BLaER1 (cell line): ENCODE data around the gene RSPH10B.
"Not testable (repeated sequence)": the region's sequence is repeated elsewhere in the genome, so short reads cannot be mapped to it uniquely, and the experiment has no call there.

Experiments used
- H3K27ac ChIP-seq: shearing (Covaris generic); formaldehyde crosslinking; 2 replicates; pipeline ENCODE4 v1.8.1; 2022
- H3K27me3 ChIP-seq: shearing (Covaris generic); formaldehyde crosslinking; 2 replicates; pipeline ENCODE4 v1.8.1; 2022
- H3K36me3 ChIP-seq: shearing (Covaris generic); formaldehyde crosslinking; 2 replicates; pipeline ENCODE4 v1.8.1; 2022
- H3K4me1 ChIP-seq: shearing (Covaris generic); formaldehyde crosslinking; 2 replicates; pipeline ENCODE4 v1.8.1; 2022
- H3K4me2 ChIP-seq: shearing (Covaris generic); formaldehyde crosslinking; 2 replicates; pipeline ENCODE4 v1.8.1; 2022
- H3K4me3 ChIP-seq: shearing (Covaris generic); formaldehyde crosslinking; 2 replicates; pipeline ENCODE4 v1.8.1; 2022
- H3K9ac ChIP-seq: shearing (Covaris generic); formaldehyde crosslinking; 2 replicates; pipeline ENCODE4 v1.8.1; 2022
- H3K9me3 ChIP-seq: shearing (Covaris generic); formaldehyde crosslinking; 2 replicates; pipeline ENCODE4 v1.8.1; 2022
- H4K20me1 ChIP-seq: shearing (Covaris generic); formaldehyde crosslinking; 2 replicates; pipeline ENCODE4 v1.8.1; 2022
- Cebpa-rat ChIP-seq: shearing (Covaris generic); IDR thresholded peaks from 2 replicates; pipeline ENCODE4 v1.8.1; 2022

RSPH10B gene

GRCh38 chr7:6007386-6007785 is 36.9 kb upstream of the RSPH10B start:
- Histone ChIP-seq H3K27me3 (no peaks in the 10 kb centered on the region), H3K9me3 (no peaks in the 10 kb centered on the region), H3K4me1 (peaks cover 37% of the 10 kb centered on the region), H3K9ac (no peak overlapping the region), H3K27ac (no peak overlapping the region), H3K4me2 (no peak overlapping the region), H3K4me3 (no peak overlapping the region), H4K20me1 (no peaks in the 10 kb centered on the region; the same call in 1 of the 2 replicates), H3K36me3 (peaks cover 44% of the 10 kb centered on the region)
- TF ChIP-seq Cebpa-rat = no peak

DNA sequence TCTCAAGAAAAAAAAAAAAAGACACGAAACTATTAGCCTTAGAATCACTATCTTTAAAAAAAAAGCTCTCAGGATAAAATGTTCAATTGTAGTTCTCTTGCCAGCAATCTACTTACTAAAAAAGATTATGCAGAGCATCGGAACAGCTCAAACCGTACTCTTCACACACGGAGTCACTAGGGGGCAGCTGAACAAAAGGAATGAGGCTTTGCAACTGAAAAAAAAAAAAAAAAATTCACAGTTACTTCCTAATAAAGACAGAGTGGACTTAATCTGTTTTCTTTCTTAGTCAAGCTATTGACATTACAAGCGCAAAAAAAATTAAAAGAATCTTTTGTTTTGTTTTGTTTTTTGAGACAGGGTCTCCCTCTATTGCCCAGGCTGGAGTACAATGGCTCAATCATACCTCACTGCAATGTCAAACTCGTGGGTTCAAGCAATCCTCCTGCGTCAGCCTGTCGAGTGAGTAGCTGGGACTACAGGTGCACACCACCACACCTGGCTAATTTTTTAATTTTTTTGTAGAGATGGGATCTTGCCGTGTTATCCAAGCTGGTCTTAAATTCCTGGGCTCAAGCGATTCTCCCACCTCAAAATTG is 26.8 kb upstream of the RSPH10B start:
- H3K4me3 ChIP-seq = no peak overlapping the region
- H3K9ac ChIP-seq = no peak overlapping the region
- no peak overlapping the region for H3K27ac ChIP-seq
- H3K4me2 ChIP-seq = no peak overlapping the region
- H3K27me3 ChIP-seq = no peaks in the 10 kb centered on the region
- peaks cover 90% of the 10 kb centered on the region for H3K36me3 ChIP-seq
- TF ChIP-seq Cebpa-rat = no peak
- no peaks in the 10 kb centered on the region for H4K20me1 ChIP-seq
- 0 out of 2 replicates have a peak, but pooled peaks cover 5% of the 10 kb centered on the region for H3K4me1 ChIP-seq
- H3K9me3 ChIP-seq = no peaks in the 10 kb centered on the region

DNA sequence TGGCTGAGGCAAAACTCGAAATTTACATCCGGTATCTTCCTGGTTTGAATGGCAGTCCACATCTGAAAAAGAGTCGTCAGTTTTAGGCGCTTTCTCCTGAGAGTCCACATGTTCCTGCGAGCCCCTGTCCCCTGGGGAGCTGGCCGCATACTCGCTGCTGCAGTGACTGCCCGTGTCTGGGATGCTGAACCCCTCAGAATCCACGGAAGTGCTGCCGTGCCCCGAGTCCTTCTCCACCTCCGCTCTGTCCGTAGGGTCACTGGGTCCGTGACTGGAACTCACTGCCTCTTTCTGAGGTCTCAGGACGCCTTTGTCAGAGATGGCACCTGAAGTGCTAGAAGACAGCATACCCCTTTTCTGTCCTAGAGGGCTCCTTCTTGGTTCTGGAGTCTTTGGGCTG is 16.6 kb upstream of the RSPH10B start:
- H3K4me2 ChIP-seq, H3K4me1 ChIP-seq, H3K27me3 ChIP-seq, H3K9ac ChIP-seq, H3K4me3 ChIP-seq, H4K20me1 ChIP-seq, H3K9me3 ChIP-seq, H3K27ac ChIP-seq: not testable (repeated sequence)
- H3K36me3 ChIP-seq = peaks cover 63% of the 10 kb centered on the region

GRCh38 chr7:5979680-5980314 is 9.3 kb upstream of the RSPH10B start:
- H4K20me1 ChIP-seq, H3K27me3 ChIP-seq, H3K4me3 ChIP-seq, H3K9me3 ChIP-seq, H3K4me1 ChIP-seq, H3K4me2 ChIP-seq, H3K9ac ChIP-seq, H3K27ac ChIP-seq: not testable (repeated sequence)
- peaks cover 22% of the 10 kb centered on the region for H3K36me3 ChIP-seq

DNA sequence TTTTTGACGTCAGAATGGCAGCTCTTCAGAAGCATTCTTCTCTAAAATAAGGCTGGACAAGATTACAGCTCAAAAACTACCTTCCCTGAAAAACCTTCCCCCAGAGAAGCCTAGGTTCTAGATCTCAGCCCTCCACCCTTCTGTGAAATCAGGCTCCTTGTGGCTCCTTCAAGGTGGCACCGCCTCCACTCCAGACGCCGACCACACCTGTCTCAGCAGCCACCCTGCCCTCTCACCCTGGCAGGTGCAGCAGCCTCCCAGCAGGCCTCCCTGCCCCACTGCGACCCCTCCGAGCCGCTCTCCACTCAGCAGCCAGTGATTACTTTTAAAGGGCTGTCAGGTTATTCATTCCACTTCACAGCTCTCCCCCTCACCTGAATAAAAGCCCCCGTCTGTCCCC is 3.1 kb upstream of the RSPH10B start:
- not testable (repeated sequence) for H3K4me1 ChIP-seq, H3K27me3 ChIP-seq, H3K36me3 ChIP-seq, H3K9ac ChIP-seq, H3K4me3 ChIP-seq, H3K9me3 ChIP-seq, H3K27ac ChIP-seq, H4K20me1 ChIP-seq, H3K4me2 ChIP-seq

DNA sequence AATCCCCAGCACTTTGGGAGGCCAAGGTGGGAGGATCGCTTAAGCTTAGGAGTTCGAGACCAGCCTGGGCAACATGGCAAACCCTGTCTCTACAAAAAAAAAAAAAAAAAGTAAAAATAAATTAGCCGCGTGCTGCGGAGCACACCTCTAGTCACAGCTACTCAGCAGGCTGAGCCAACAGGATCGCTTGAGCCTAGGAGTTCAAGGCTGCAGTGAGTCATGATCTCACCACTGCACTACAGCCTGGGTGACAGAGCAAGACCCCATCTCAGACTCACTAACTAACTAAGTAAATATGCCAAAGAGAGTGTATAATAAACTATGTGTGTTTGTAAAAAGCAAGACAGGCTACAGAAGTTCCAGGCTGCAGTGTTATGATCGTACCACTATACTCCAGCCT is 6.7 kb downstream of the RSPH10B start:
- H3K4me3 ChIP-seq, H4K20me1 ChIP-seq, H3K27me3 ChIP-seq, H3K27ac ChIP-seq, H3K9ac ChIP-seq, H3K4me1 ChIP-seq, H3K9me3 ChIP-seq, H3K36me3 ChIP-seq, H3K4me2 ChIP-seq: not testable (repeated sequence)

DNA sequence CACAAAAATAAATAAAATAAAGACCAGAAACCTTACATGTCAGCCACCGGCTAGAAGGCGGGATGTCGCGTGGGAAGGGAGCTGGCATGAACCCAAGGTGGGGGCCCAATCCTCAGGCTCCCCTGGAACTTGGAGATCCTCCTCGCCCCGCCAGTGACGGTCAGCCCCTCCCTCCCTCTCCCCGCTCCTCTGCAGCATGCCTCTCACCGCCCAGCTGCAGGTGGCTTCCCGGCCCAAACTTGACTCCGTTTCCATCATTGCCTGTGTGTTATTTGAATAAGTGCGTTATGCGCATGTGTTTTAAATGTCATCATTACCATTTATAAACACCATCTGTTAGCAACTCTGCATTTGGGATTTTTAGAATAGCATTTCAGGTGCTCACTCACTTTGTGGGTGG is 7.3 kb downstream of the RSPH10B start:
- not testable (repeated sequence) for H3K9me3 ChIP-seq, H3K4me2 ChIP-seq, H3K36me3 ChIP-seq, H3K27ac ChIP-seq, H3K27me3 ChIP-seq, H4K20me1 ChIP-seq, H3K4me3 ChIP-seq, H3K4me1 ChIP-seq, H3K9ac ChIP-seq

DNA sequence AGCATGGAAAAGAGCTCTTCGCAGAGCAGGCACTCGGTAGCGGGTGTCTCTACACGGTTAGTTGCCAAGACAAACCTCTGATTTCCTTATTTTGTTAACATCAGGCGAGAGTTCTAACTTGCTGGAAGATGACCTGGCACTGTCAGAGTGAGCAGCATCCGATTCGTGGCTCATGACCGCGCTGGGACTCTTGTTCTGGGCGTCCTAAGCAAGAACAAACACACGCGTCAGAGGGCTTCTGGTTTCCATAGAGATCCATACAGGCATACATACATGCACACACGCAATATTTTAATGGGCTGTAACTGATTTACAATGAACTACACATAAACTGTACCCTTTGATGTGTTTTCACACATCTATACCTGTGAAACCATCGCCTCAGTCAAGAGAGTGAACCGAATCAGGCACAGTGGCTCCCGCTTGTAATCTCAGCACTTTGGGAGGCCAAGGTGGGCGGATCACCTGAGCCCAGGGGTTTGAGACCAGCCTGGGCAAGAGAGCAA is 35.5 kb downstream of the RSPH10B start:
- H3K4me3 ChIP-seq, H3K27me3 ChIP-seq, H3K27ac ChIP-seq, H3K9me3 ChIP-seq, H3K36me3 ChIP-seq, H3K4me1 ChIP-seq, H4K20me1 ChIP-seq, H3K4me2 ChIP-seq, H3K9ac ChIP-seq: not testable (repeated sequence)

DNA sequence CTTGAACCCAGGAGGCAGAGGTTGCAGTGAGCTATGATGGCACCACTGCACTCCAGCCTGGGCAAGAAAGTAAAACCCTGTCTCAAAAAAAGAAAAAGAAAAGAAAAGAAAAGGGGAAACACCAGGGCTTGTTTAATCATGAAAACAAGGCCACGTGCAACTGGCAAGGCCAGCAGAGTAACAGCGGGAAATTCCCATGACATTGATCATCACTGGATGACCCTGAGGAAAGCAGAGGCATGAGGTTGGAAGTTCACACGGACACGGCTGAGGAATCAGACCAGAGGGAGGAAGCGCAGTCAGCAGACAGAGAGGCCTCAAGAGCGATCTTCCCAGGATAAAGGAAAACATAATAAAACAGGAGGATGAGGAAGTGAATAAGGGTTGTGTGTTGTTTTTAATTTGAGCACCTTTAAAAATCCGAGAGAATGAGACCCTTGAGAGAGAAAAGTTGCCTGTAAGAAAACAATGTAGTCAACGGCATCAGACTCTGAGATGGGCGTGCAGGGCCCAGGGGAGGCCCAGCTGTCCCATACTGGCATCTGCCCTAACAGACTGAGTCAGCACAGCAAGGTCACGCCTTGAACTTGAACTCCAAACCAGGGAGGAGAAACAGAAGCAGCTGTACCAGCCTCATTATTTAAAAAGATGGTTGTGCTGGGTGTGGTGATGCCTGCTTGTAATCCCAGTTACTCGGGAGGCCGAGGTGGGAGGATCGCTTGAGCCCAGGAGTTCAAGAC is 38.4 kb downstream of the RSPH10B start:
- H3K4me3 ChIP-seq, H3K36me3 ChIP-seq, H3K9me3 ChIP-seq, H3K4me1 ChIP-seq, H3K9ac ChIP-seq, H4K20me1 ChIP-seq, H3K27ac ChIP-seq, H3K4me2 ChIP-seq, H3K27me3 ChIP-seq: not testable (repeated sequence)

GRCh38 chr7:5931250-5931649 is 39.2 kb downstream of the RSPH10B start:
- not testable (repeated sequence) for H3K27ac ChIP-seq, H3K9ac ChIP-seq, H3K36me3 ChIP-seq, H3K4me1 ChIP-seq, H3K9me3 ChIP-seq, H4K20me1 ChIP-seq, H3K4me2 ChIP-seq, H3K27me3 ChIP-seq, H3K4me3 ChIP-seq

DNA sequence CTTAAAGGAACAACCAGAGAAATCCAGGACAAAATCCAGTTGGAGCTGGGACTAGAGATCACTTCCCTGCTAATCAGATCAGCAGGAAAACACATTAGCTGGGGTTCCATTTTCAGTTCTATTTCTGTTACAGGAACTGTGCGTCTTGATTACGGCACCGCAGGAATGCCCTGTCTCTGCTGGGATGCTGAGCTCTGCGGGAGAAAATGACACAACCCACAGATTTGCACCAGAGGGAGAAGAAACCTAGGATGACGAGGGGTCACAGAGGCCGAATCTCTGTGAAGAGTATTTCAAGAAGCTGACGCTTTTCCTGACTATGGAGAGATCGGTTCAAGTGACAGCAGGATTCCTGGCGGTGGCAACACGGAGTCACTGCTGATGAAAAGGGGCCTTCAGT is 40.2 kb downstream of the RSPH10B start:
- not testable (repeated sequence) for H3K4me1 ChIP-seq, H3K27me3 ChIP-seq, H3K27ac ChIP-seq, H3K4me3 ChIP-seq, H3K36me3 ChIP-seq, H3K9ac ChIP-seq, H3K4me2 ChIP-seq, H4K20me1 ChIP-seq, H3K9me3 ChIP-seq

- not testable (repeated sequence) for H3K4me3 ChIP-seq, H3K9me3 ChIP-seq, H3K9ac ChIP-seq, H3K36me3 ChIP-seq, H3K4me1 ChIP-seq, H3K27me3 ChIP-seq, H3K27ac ChIP-seq, H3K4me2 ChIP-seq, H4K20me1 ChIP-seq
Observed at GRCh38 chr7:5926263-5926870, 44.1 kb downstream of the RSPH10B start.

- not testable (repeated sequence) for H3K4me2 ChIP-seq, H3K9ac ChIP-seq, H3K9me3 ChIP-seq, H3K27ac ChIP-seq, H3K27me3 ChIP-seq, H3K4me3 ChIP-seq, H3K4me1 ChIP-seq, H4K20me1 ChIP-seq, H3K36me3 ChIP-seq
Observed at GRCh38 chr7:5924630-5925029, 45.9 kb downstream of the RSPH10B start.

- not testable (repeated sequence) for H3K4me2 ChIP-seq, H3K9ac ChIP-seq, H3K27ac ChIP-seq, H3K4me3 ChIP-seq, H3K36me3 ChIP-seq, H4K20me1 ChIP-seq, H3K4me1 ChIP-seq, H3K9me3 ChIP-seq, H3K27me3 ChIP-seq
Observed at GRCh38 chr7:5924180-5924579, 46.3 kb downstream of the RSPH10B start.
